B cell (primary cell): ENCODE measurements around the gene TMEM140. TPM values are rescaled to one million over a fixed set of nuclear protein-coding genes. Genes with fewer than 3 reads are reported as not detected.

Experiments used
- ATAC-seq: fragments of 200-7000 bp; cut with Tn5 transposase; one replicate; pipeline ENCODE4 v1.10.0; 2021; ENCODE audit warnings: low read depth, mild to moderate bottlenecking, moderate number of reproducible peaks, moderate library complexity
- CTCF ChIA-PET: fragments of 350-600 bp; sonication (Branson Sonifier 250); formaldehyde crosslinking; loops from one replicate; lab custom pipeline; 2021; ENCODE audit warnings: antibody characterized with exemption, inconsistent platforms; lab: Charles Lee
- POLR2A ChIA-PET: fragments of 350-600 bp; sonication (Branson Sonifier 250); formaldehyde crosslinking; loops from one replicate; lab custom pipeline; 2021; ENCODE audit warnings: antibody characterized with exemption; lab: Charles Lee
- DNase-seq: peaks from one replicate; pipeline ENCODE4 v3.0.0; 2013
- H2AFZ ChIP-seq: 2 replicates; pipeline ENCODE4 v1.6.1; 2012; ENCODE audit warnings: mild to moderate bottlenecking, low read depth, low read length; ENCODE audit not compliant: insufficient read depth, poor library complexity, severe bottlenecking
- H3K27ac ChIP-seq, 2 donors: 1 replicate in 1 of 2; 2 replicates in 1 of 2; pipeline ENCODE4 v1.5.1; 2012 to 2013; ENCODE audit warnings: low read length in 2 of 2, mild to moderate bottlenecking in 2 of 2, moderate library complexity in 1 of 2
- H3K27me3 ChIP-seq, 4 experiments: fragments of 200-600 bp in 1 of 4; sonication (generic) in 1 of 4; replicated peaks in 1 of 4; 1 replicate in 2 of 4; 2 replicates in 2 of 4; pipeline versions ENCODE4 v1.6.1 to v1.7.0; 2013 to 2016; ENCODE audit warnings: low read length in 3 of 4, mild to moderate bottlenecking in 2 of 4, mixed read lengths in 1 of 4, moderate library complexity in 1 of 4; ENCODE audit not compliant: insufficient read depth in 4 of 4, control insufficient read depth in 3 of 4; ENCODE audit errors: control extremely low read depth in 1 of 4
- H3K36me3 ChIP-seq, 2 experiments: replicated peaks in 1 of 2; 1 replicate in 1 of 2; 2 replicates in 1 of 2; pipeline versions ENCODE4 v1.6.1 to v1.7.1; 2013; ENCODE audit warnings: low read length in 1 of 2; ENCODE audit not compliant: insufficient read depth in 2 of 2, control insufficient read depth in 1 of 2; ENCODE audit errors: control extremely low read depth in 1 of 2, extremely low read depth in 1 of 2
- H3K4me1 ChIP-seq, 2 donors: fragments of 200-600 bp in 1 of 2; sonication (generic) in 1 of 2; 1 replicate in 1 of 2; 2 replicates in 1 of 2; pipeline versions ENCODE4 v1.5.1 to v1.6.1; 2013 to 2017; ENCODE audit warnings: low read length in 2 of 2; ENCODE audit not compliant: control insufficient read depth in 2 of 2, insufficient read depth in 2 of 2
- H3K4me2 ChIP-seq: replicated peaks from 2 replicates; pipeline ENCODE3; 2012; ENCODE audit warnings: mild to moderate bottlenecking, low read depth, low read length; ENCODE audit not compliant: poor library complexity, severe bottlenecking
- H3K4me3 ChIP-seq, 5 experiments: fragments of 200-600 bp in 1 of 5; sonication (generic) in 1 of 5; 1 replicate in 3 of 5; 2 replicates in 2 of 5; pipeline versions ENCODE4 v1.5.1 to v1.7.0; 2011 to 2016; ENCODE audit warnings: low read length in 4 of 5, mild to moderate bottlenecking in 4 of 5, low read depth in 2 of 5, control low read depth in 1 of 5, moderate library complexity in 1 of 5; ENCODE audit not compliant: insufficient read depth in 1 of 5; ENCODE audit errors: control extremely low read depth in 1 of 5, extremely low read depth in 1 of 5
- H3K79me2 ChIP-seq: fragments of 200-600 bp; sonication (generic); one replicate; pipeline ENCODE4 v1.6.0; 2016; ENCODE audit warnings: low read length; ENCODE audit not compliant: control insufficient read depth, insufficient read depth
- H3K9ac ChIP-seq: fragments of 200-600 bp; sonication (generic); 2 replicates; pipeline ENCODE4 v1.6.1; 2017; ENCODE audit warnings: mild to moderate bottlenecking, low read length, moderate library complexity
- H3K9me3 ChIP-seq, 3 donors: one replicate each; pipeline versions ENCODE4 v1.6.1 to v1.7.1; 2013; ENCODE audit warnings: low read length in 2 of 3; ENCODE audit not compliant: control insufficient read depth in 2 of 3, insufficient read depth in 1 of 3; ENCODE audit errors: control extremely low read depth in 1 of 3
- H4K20me1 ChIP-seq: 2 replicates; pipeline ENCODE4 v1.6.0; 2012; ENCODE audit warnings: mild to moderate bottlenecking, low read length; ENCODE audit not compliant: insufficient read depth, control insufficient read depth, poor library complexity, severe bottlenecking
- H3K27ac Mint-ChIP-seq: one replicate; pipeline ENCODE4 v1.8.0; 2021; ENCODE audit warnings: mixed read lengths
- H3K27me3 Mint-ChIP-seq: one replicate; pipeline ENCODE4 v1.8.0; 2021; ENCODE audit warnings: mixed read lengths
- H3K4me1 Mint-ChIP-seq: one replicate; pipeline ENCODE4 v1.8.0; 2021; ENCODE audit warnings: mixed read lengths
- H3K4me3 Mint-ChIP-seq: one replicate; pipeline ENCODE4 v1.8.0; 2021; ENCODE audit warnings: mixed read lengths
- H3K9me3 Mint-ChIP-seq: one replicate; pipeline ENCODE4 v1.8.0; 2022; ENCODE audit warnings: mixed read lengths; ENCODE audit not compliant: insufficient read depth
- EZH2 ChIP-seq: IDR thresholded peaks from 2 replicates; pipeline ENCODE4 v1.6.1; 2012; ENCODE audit warnings: borderline replicate concordance, low read depth, mild to moderate bottlenecking, moderate library complexity, low read length; ENCODE audit not compliant: insufficient read depth, poor library complexity, severe bottlenecking
- WGBS: methylation state at CpG from one replicate; pipeline ENCODE4 v1.1.5; 2013; ENCODE audit warnings: missing lambda C conversion rate; ENCODE audit not compliant: insufficient coverage; 5-methylcytosine and 5-hydroxymethylcytosine counted together
- intact Hi-C: fragments of 100-400 bp; cut with micrococcal nuclease; formaldehyde crosslinking; loops from one replicate; pipeline ENCODE4 v1.10.0; 2022
- polyA plus RNA-seq: library from polyadenylated mRNA; depleted of rRNA; stranded (reverse); fragments of >200 nt; gene quantifications from 2 replicates; pipeline ENCODE4 v1.2.3, GENCODE V29; 2012
- total RNA-seq, 2 donors: library from RNA; stranded (reverse); fragments of 120-200 nt in 1 of 2; gene quantifications; 1 replicate in 1 of 2; 2 replicates in 1 of 2; pipeline versions ENCODE4 v1.2.3 to v1.2.4, GENCODE V29; 2013 to 2022
- TF ChIP-seq, protein P1 (sequence below): fragments of 200-600 bp; IDR thresholded peaks from one replicate; pipeline ENCODE4 v1.8.0; 2022; ENCODE audit warnings: antibody characterized with exemption, mild to moderate bottlenecking

TMEM140 gene
- total and polyA plus RNA-seq, 2 donors (not counting 1 experiment from before 2014, with no cell fraction given), result 3.8 to 79.1 TPM

DNA sequence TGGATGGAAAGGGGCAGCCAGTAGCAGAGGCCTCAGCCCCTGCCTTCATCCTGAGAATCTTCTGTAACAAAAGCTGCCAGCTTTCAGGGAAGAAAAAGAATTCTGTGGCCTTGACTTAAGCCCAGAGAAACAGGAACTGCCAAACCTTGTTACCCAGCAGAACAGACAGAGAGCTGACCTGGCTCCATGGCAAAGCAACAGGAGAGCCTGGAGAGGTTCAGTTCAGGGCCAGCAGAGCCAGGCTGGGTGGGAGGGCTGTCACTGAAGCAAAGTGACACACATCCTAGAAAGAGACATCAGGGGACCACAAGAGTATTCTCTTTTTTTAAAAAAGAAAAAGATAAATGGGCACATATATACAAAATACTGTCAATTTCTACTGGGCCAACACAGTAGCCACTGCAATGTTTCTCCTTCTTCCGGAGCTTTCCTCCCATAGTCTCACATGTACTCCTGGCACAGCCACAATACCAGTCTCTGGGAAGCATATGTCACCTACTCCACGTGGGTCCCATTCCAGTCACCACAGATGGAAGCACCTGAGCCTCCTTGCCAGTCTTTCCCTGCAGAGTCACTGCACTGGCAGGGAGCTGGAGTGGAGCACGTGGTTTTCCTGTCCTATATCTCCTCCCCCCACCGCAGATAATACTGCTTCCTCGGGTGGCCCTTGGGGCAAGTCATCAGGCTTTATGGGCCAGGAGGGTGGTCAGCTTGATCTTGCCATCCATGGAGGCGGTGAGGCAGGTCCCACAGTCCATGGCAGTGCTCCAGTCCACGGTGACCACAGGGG lies 37.8 kb downstream of the TMEM140 start:
- Histone ChIP-seq H3K4me3 (no peak overlapping the region), H3K27ac (no peak overlapping the region), H3K4me1 (peaks cover 9 to 16% of the 10 kb centered on the region in 2 donors), H3K9me3 (peaks cover 1 to 25% (median 23%) of the 10 kb centered on the region in 3 donors), H3K4me2 (no peak overlapping the region), H3K79me2 (no peaks in the 10 kb centered on the region), H3K27me3 (no peaks in the 10 kb centered on the region), H3K9ac (no peak overlapping the region), H3K36me3 (peaks cover 0 to 64% of the 10 kb centered on the region in 2 experiments), H2AFZ (no peak overlapping the region), H4K20me1 (no peaks in the 10 kb centered on the region)
- ChIA-PET CTCF (interaction anchor here (0.7 kb wide), 1 partner anchor 15 kb away, joined by 3 read pairs; no protein-coding TSS in a partner anchor), POLR2A (interaction anchor here (0.7 to 1.5 kb wide), 3 partner anchors 16 to 200 kb away, joined by 3 to 4 read pairs (median 3); partner anchors contain the start of genes AGBL3, CYREN and WDR91)
- no peak overlapping the region for H3K27ac Mint-ChIP-seq
- 64% methylated on average over 7 of the region's 7 CpGs for WGBS
- TF ChIP-seq, protein P1, sequence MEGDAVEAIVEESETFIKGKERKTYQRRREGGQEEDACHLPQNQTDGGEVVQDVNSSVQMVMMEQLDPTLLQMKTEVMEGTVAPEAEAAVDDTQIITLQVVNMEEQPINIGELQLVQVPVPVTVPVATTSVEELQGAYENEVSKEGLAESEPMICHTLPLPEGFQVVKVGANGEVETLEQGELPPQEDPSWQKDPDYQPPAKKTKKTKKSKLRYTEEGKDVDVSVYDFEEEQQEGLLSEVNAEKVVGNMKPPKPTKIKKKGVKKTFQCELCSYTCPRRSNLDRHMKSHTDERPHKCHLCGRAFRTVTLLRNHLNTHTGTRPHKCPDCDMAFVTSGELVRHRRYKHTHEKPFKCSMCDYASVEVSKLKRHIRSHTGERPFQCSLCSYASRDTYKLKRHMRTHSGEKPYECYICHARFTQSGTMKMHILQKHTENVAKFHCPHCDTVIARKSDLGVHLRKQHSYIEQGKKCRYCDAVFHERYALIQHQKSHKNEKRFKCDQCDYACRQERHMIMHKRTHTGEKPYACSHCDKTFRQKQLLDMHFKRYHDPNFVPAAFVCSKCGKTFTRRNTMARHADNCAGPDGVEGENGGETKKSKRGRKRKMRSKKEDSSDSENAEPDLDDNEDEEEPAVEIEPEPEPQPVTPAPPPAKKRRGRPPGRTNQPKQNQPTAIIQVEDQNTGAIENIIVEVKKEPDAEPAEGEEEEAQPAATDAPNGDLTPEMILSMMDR, result no peak
- no peak for TF ChIP-seq EZH2
- DNase-seq (no peak), ATAC-seq (no peak)
- no peaks in the 10 kb centered on the region for H3K27me3 Mint-ChIP-seq
- H3K9me3 Mint-ChIP-seq, result peaks cover 12% of the 10 kb centered on the region
- H3K4me1 Mint-ChIP-seq, result peaks cover 21% of the 10 kb centered on the region
- H3K4me3 Mint-ChIP-seq, result no peak overlapping the region
- intact Hi-C loops, result loop anchor here (2.0 kb wide), 1 partner anchor 25 kb away; the partner anchor contains the start of gene WDR91

DNA sequence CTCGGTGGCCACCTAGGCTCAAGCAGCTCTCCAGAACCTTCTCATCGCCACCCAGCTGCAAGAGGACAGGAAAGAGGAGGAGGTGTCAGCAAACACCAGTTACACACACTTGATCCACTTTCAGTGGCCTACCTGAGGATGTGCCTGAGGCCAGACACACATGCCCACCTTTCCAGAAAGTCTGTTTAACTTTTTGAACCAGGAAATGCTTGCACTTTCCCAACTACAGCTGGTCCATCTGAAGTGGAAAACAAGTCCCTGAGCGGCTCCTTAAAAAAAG lies 38.3 kb downstream of the TMEM140 start:
- ATAC-seq (no peak), DNase-seq (no peak)
- no peak overlapping the region for H3K27ac ChIP-seq
- peaks cover 0 to 25% (median 18%) of the 10 kb centered on the region in 3 donors for H3K9me3 ChIP-seq
- no peak overlapping the region for H3K9ac ChIP-seq
- Mint-ChIP-seq H3K4me3 (no peak overlapping the region), H3K27ac (no peak overlapping the region), H3K27me3 (no peaks in the 10 kb centered on the region), H3K4me1 (peaks cover 21% of the 10 kb centered on the region), H3K9me3 (peaks cover 9% of the 10 kb centered on the region)
- intact Hi-C loops, result loop anchor here (2.0 kb wide), 1 partner anchor 25 kb away; the partner anchor contains the start of gene WDR91
- no peak overlapping the region for H3K4me3 ChIP-seq
- H2AFZ ChIP-seq, result no peak overlapping the region
- peaks cover 0 to 64% of the 10 kb centered on the region in 2 experiments for H3K36me3 ChIP-seq
- H4K20me1 ChIP-seq, result no peaks in the 10 kb centered on the region
- no peaks in the 10 kb centered on the region for H3K79me2 ChIP-seq
- ChIA-PET CTCF (interaction anchor here (0.7 to 4.1 kb wide), 2 partner anchors 14 to 16 kb away, joined by 3 to 20 read pairs; partner anchors contain the start of gene CYREN), POLR2A (interaction anchor here (1.0 to 1.5 kb wide), 2 partner anchors 16 to 200 kb away, joined by 3 to 4 read pairs; partner anchors contain the start of genes AGBL3 and CYREN)
- H3K4me1 ChIP-seq, result peaks cover 9 to 16% of the 10 kb centered on the region in 2 donors
- H3K4me2 ChIP-seq, result no peak overlapping the region
- TF ChIP-seq, protein P1, result no peak
- no peak for TF ChIP-seq EZH2
- 89% methylated on average over 2 of the region's 3 CpGs for WGBS
- H3K27me3 ChIP-seq, result no peaks in the 10 kb centered on the region
